Neural progenitor cell (in vitro differentiated cells): ENCODE results near the gene ACP3. TPM values are rescaled to one million over a fixed set of nuclear protein-coding genes. Genes with fewer than 3 reads are reported as not detected.

Source experiments
- DNase-seq: peaks from one replicate; pipeline ENCODE4 v3.0.0-alpha.2; 2016; ENCODE audit warnings: low spot score
- H2AFZ ChIP-seq: fragments of 200-600 bp; sonication (generic); replicated peaks from 2 replicates; pipeline ENCODE4 v1.6.1; 2016; ENCODE audit warnings: antibody characterized with exemption
- H3F3A ChIP-seq: fragments of 200-600 bp; sonication (generic); 2 replicates; pipeline ENCODE4 v1.6.1; 2016; ENCODE audit warnings: antibody characterized with exemption, low read depth
- H3K27ac ChIP-seq: fragments of 200-600 bp; sonication (generic); 2 replicates; pipeline ENCODE4 v1.5.1; 2016; ENCODE audit warnings: mild to moderate bottlenecking
- H3K27me3 ChIP-seq: fragments of 200-600 bp; sonication (generic); 2 replicates; pipeline ENCODE4 v1.6.1; 2016; ENCODE audit warnings: mild to moderate bottlenecking, moderate library complexity
- H3K36me3 ChIP-seq: fragments of 200-600 bp; sonication (generic); 2 replicates; pipeline ENCODE4 v1.5.1; 2016
- H3K4me1 ChIP-seq: fragments of 200-600 bp; sonication (generic); 2 replicates; pipeline ENCODE4 v1.6.1; 2016; ENCODE audit warnings: mixed run types
- H3K4me2 ChIP-seq: fragments of 200-600 bp; sonication (generic); 2 replicates; pipeline ENCODE4 v1.6.1; 2016
- H3K4me3 ChIP-seq: fragments of 200-600 bp; sonication (generic); 2 replicates; pipeline ENCODE4 v1.5.1; 2016
- H3K79me2 ChIP-seq: fragments of 200-600 bp; sonication (generic); 2 replicates; pipeline ENCODE4 v1.6.1; 2016; ENCODE audit warnings: low read depth
- H3K9ac ChIP-seq: fragments of 200-600 bp; sonication (generic); 2 replicates; pipeline ENCODE4 v1.6.1; 2016
- H3K9me3 ChIP-seq: fragments of 200-600 bp; sonication (generic); 2 replicates; pipeline ENCODE4 v1.5.1; 2016; ENCODE audit warnings: low read depth
- H4K20me1 ChIP-seq: fragments of 200-600 bp; sonication (generic); 2 replicates; pipeline ENCODE4 v1.6.1; 2016; ENCODE audit warnings: low read depth
- H3K27ac Mint-ChIP-seq: 3 replicates; pipeline ENCODE4 v1.8.0; 2021; ENCODE audit warnings: mixed read lengths
- H3K27me3 Mint-ChIP-seq: 2 replicates; pipeline ENCODE4 v1.8.0; 2022; ENCODE audit warnings: low read depth, mild to moderate bottlenecking, inconsistent platforms, moderate library complexity, mixed read lengths; ENCODE audit not compliant: insufficient read depth
- H3K36me3 Mint-ChIP-seq: 3 replicates; pipeline ENCODE4 v1.8.0; 2021; ENCODE audit warnings: mixed read lengths
- H3K4me1 Mint-ChIP-seq: 3 replicates; pipeline ENCODE4 v1.8.0; 2021; ENCODE audit warnings: mixed read lengths
- H3K4me3 Mint-ChIP-seq: 3 replicates; pipeline ENCODE4 v1.8.0; 2021; ENCODE audit warnings: mild to moderate bottlenecking, moderate library complexity, mixed read lengths
- H3K9me3 Mint-ChIP-seq: 3 replicates; pipeline ENCODE4 v1.8.0; 2020; ENCODE audit warnings: mixed read lengths
- CTCF ChIP-seq: fragments of 200-600 bp; sonication (generic); IDR thresholded peaks from 2 replicates; pipeline ENCODE4 v1.5.1; 2017; ENCODE audit warnings: antibody characterized with exemption, mild to moderate bottlenecking
- EZH2 ChIP-seq: fragments of 200-600 bp; sonication (generic); IDR thresholded peaks from 2 replicates; pipeline ENCODE4 v1.6.1; 2017; ENCODE audit warnings: antibody characterized with exemption, mild to moderate bottlenecking, moderate library complexity
- EZH2phosphoT487 ChIP-seq: fragments of 200-600 bp; sonication (generic); IDR thresholded peaks from 2 replicates; pipeline ENCODE4 v1.6.1; 2017; ENCODE audit warnings: antibody characterized with exemption
- total RNA-seq: library from RNA; depleted of rRNA; stranded (reverse); fragments of >200 nt; gene quantifications from 2 replicates; pipeline ENCODE4 v1.2.3, GENCODE V29; 2015; ENCODE audit warnings: low replicate concordance

The ACP3 gene
- total RNA-seq, 1 donor from 2014 or later: not detected

DNA sequence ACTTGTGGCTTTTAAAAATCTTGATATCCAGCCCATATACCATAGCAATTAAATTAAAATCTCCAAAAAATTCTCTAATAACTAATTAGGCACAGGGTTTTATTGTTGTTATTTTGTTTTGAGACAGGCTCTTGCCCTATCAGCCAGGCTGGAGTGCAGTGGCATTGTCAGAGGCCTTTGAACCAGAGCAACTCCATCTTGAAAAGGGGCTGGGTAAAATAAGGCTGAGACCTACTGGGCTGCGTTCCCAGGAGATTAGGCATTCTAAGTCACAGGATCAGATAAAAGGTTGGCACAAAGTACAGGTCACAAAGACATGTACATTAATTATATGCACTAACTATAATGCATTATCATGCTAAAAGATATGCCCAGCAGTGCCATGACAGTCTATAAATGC lies 31.2 kb upstream of the ACP3 start:
- H3K27ac Mint-ChIP-seq: no peak overlapping the region
- no peaks in the 10 kb centered on the region for H3K9me3 ChIP-seq
- H3K27me3 ChIP-seq: no peaks in the 10 kb centered on the region
- H3K4me3 Mint-ChIP-seq: no peak overlapping the region
- no peak overlapping the region for H3K9ac ChIP-seq
- H3K36me3 Mint-ChIP-seq: no peaks in the 10 kb centered on the region
- no peaks in the 10 kb centered on the region for H4K20me1 ChIP-seq
- no peaks in the 10 kb centered on the region for H3K27me3 Mint-ChIP-seq
- no peaks in the 10 kb centered on the region for H3K4me1 Mint-ChIP-seq
- no peak overlapping the region for H3K4me2 ChIP-seq
- H3F3A ChIP-seq: peaks cover 10% of the 10 kb centered on the region
- H3K4me3 ChIP-seq: no peak overlapping the region
- DNase-seq: no peak
- H3K27ac ChIP-seq: no peak overlapping the region
- TF ChIP-seq CTCF: no peak
- TF ChIP-seq EZH2: no peak
- no peak for TF ChIP-seq EZH2phosphoT487
- H3K79me2 ChIP-seq: no peaks in the 10 kb centered on the region
- H3K4me1 ChIP-seq: peaks cover 5% of the 10 kb centered on the region
- peak overlapping the region; percentile 90 for H2AFZ ChIP-seq
- H3K36me3 ChIP-seq: no peaks in the 10 kb centered on the region
- no peaks in the 10 kb centered on the region for H3K9me3 Mint-ChIP-seq

DNA sequence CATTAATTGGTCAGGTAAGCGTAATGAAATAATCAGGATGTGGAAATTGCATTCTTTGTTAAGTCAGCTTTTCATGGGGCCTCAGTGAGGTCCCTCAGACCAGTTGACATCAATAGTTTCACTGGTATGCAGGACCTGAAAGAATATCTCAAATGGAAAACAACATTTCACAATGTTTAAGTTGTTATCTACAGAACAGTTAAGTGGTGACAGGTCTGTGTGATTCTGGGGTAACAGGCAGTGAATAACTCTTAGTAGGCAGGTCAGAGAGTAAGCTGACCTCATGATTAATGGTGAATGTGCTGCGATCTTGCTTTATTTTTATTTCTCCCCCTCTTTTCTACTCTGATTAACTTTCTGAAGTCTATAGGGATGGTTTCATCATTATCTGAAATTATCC lies 28.9 kb upstream of the ACP3 start:
- H3K27ac ChIP-seq: no peak overlapping the region
- H3K27ac Mint-ChIP-seq: no peak overlapping the region
- H3K79me2 ChIP-seq: no peaks in the 10 kb centered on the region
- no peak overlapping the region for H2AFZ ChIP-seq
- TF ChIP-seq EZH2phosphoT487: no peak
- no peak for TF ChIP-seq CTCF
- no peak overlapping the region for H3K4me3 Mint-ChIP-seq
- peaks cover 4% of the 10 kb centered on the region for H3K4me1 ChIP-seq
- H3K36me3 Mint-ChIP-seq: no peaks in the 10 kb centered on the region
- no peaks in the 10 kb centered on the region for H3K27me3 ChIP-seq
- H3K9ac ChIP-seq: no peak overlapping the region
- no peaks in the 10 kb centered on the region for H4K20me1 ChIP-seq
- H3F3A ChIP-seq: peaks cover 10% of the 10 kb centered on the region
- no peak for DNase-seq
- H3K4me1 Mint-ChIP-seq: peaks cover 2% of the 10 kb centered on the region
- no peaks in the 10 kb centered on the region for H3K36me3 ChIP-seq
- H3K9me3 ChIP-seq: no peaks in the 10 kb centered on the region
- no peaks in the 10 kb centered on the region for H3K9me3 Mint-ChIP-seq
- H3K4me3 ChIP-seq: no peak overlapping the region
- H3K27me3 Mint-ChIP-seq: no peaks in the 10 kb centered on the region
- H3K4me2 ChIP-seq: no peak overlapping the region

- no peak overlapping the region for H3K4me2 ChIP-seq
- H3K27me3 Mint-ChIP-seq: no peaks in the 10 kb centered on the region
- no peaks in the 10 kb centered on the region for H3K9me3 ChIP-seq
- H3F3A ChIP-seq: peaks cover 1% of the 10 kb centered on the region
- H3K9me3 Mint-ChIP-seq: no peaks in the 10 kb centered on the region
- no peak overlapping the region for H2AFZ ChIP-seq
- no peaks in the 10 kb centered on the region for H3K36me3 Mint-ChIP-seq
- H3K4me3 ChIP-seq: no peak overlapping the region
- H3K27ac Mint-ChIP-seq: no peak overlapping the region
- H3K9ac ChIP-seq: no peak overlapping the region
- no peaks in the 10 kb centered on the region for H3K4me1 ChIP-seq
- no peaks in the 10 kb centered on the region for H3K79me2 ChIP-seq
- TF ChIP-seq CTCF (no peak), EZH2 (no peak), EZH2phosphoT487 (no peak)
- H3K27ac ChIP-seq: no peak overlapping the region
- H3K27me3 ChIP-seq: no peaks in the 10 kb centered on the region
- H4K20me1 ChIP-seq: no peaks in the 10 kb centered on the region
- H3K36me3 ChIP-seq: no peaks in the 10 kb centered on the region
- H3K4me1 Mint-ChIP-seq: peaks cover 2% of the 10 kb centered on the region
- no peak for DNase-seq
- H3K4me3 Mint-ChIP-seq: no peak overlapping the region
Observed at GRCh38 chr3:132289316-132289715, 27.9 kb upstream of the ACP3 start.

DNA sequence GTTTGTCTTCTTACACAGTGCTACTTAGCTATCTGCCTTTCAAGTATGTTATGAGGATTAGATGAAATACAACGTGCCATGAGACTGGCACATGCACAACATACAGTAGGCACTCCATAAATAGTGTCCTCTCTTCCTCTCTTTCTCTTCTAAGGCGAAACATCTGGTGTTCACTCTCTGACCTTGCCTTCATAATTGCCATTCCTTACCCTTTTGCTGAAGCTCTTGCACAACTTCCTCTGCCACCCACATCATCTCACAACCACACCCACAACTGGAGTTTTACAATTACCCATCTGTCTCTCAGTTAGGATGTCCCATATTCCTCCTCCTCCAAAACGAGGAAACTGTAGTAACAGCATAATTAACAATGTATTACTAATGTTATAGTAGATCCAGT lies 26.4 kb upstream of the ACP3 start:
- peaks cover 2% of the 10 kb centered on the region for H3K4me1 Mint-ChIP-seq
- H3K36me3 Mint-ChIP-seq: no peaks in the 10 kb centered on the region
- no peak overlapping the region for H3K4me3 Mint-ChIP-seq
- peaks cover 2% of the 10 kb centered on the region for H3K9me3 Mint-ChIP-seq
- Histone ChIP-seq H3K4me1 (no peaks in the 10 kb centered on the region), H3K9me3 (no peaks in the 10 kb centered on the region), H3K36me3 (no peaks in the 10 kb centered on the region), H3K9ac (no peak overlapping the region), H3F3A (no peaks in the 10 kb centered on the region), H4K20me1 (no peaks in the 10 kb centered on the region), H2AFZ (no peak overlapping the region), H3K27ac (no peak overlapping the region), H3K27me3 (no peaks in the 10 kb centered on the region), H3K4me3 (no peak overlapping the region), H3K4me2 (no peak overlapping the region), H3K79me2 (no peaks in the 10 kb centered on the region)
- no peak overlapping the region for H3K27ac Mint-ChIP-seq
- no peaks in the 10 kb centered on the region for H3K27me3 Mint-ChIP-seq
- TF ChIP-seq EZH2 (no peak), EZH2phosphoT487 (no peak), CTCF (no peak)
- no peak for DNase-seq
